ENCODE data around the gene DGKH.

Gene DGKH

DNA sequence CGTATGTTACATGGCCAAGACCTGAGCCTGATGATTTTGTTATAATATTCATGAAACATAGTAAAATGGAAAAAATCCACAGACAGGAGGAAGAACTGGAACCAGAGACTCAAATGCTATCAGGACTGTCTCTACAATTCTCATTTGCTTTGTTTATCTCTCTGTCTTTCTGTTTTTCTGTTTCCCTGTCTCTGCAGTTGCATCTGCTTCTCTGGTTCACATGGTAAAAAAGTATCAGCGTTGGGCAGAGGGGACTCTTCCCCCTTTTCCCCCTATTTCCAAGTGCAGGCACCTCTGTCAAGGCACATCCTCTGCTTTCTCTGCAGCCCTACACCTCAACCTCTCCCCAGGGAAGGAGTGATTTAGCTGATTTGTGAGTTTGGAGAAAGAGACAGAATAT lies 46.4 kb upstream of the DGKH start:
- Histone ChIP-seq H3K9me3 (replicated peaks; ENCODE audit: insufficient read depth, low read length) (no peaks in the 10 kb centered on the region), H3K27ac (ENCODE audit: low read length) (no peak overlapping the region), H3K9me2 (replicated peaks; ENCODE audit: insufficient read depth, low read length) (no peaks in the 10 kb centered on the region), H3K4me1 (ENCODE audit: low read length) (no peaks in the 10 kb centered on the region), H3K36me3 (replicated peaks; ENCODE audit: insufficient read depth, low read length) (no peaks in the 10 kb centered on the region), H3F3A (ENCODE audit: insufficient read depth, low read length) (no peaks in the 10 kb centered on the region), H3K79me2 (ENCODE audit: low read length) (no peaks in the 10 kb centered on the region), H3K27me3 (replicated peaks; ENCODE audit: insufficient read depth, low read length) (no peaks in the 10 kb centered on the region), H3K4me3 (ENCODE audit: low read length) (no peak overlapping the region), H2AFZ (ENCODE audit: low read length) (no peak overlapping the region), H4K20me1 (ENCODE audit: insufficient read depth, low read length) (no peaks in the 10 kb centered on the region), H3K9ac (ENCODE audit: low read length) (no peak overlapping the region), H3K4me2 (ENCODE audit: low read depth, low read length) (no peak overlapping the region)
- TF ChIP-seq, protein P1, sequence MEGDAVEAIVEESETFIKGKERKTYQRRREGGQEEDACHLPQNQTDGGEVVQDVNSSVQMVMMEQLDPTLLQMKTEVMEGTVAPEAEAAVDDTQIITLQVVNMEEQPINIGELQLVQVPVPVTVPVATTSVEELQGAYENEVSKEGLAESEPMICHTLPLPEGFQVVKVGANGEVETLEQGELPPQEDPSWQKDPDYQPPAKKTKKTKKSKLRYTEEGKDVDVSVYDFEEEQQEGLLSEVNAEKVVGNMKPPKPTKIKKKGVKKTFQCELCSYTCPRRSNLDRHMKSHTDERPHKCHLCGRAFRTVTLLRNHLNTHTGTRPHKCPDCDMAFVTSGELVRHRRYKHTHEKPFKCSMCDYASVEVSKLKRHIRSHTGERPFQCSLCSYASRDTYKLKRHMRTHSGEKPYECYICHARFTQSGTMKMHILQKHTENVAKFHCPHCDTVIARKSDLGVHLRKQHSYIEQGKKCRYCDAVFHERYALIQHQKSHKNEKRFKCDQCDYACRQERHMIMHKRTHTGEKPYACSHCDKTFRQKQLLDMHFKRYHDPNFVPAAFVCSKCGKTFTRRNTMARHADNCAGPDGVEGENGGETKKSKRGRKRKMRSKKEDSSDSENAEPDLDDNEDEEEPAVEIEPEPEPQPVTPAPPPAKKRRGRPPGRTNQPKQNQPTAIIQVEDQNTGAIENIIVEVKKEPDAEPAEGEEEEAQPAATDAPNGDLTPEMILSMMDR (IDR thresholded peaks at IDR 0.05; ENCODE audit: low read length): no peak
- no peak for TF ChIP-seq EZH2phosphoT487 (IDR thresholded peaks at IDR 0.05; ENCODE audit: low read length)
- no peak for TF ChIP-seq EZH2 (optimal IDR thresholded peaks at IDR 0.05; ENCODE audit: low read depth, low read length)
- no peak for DNase-seq

DNA sequence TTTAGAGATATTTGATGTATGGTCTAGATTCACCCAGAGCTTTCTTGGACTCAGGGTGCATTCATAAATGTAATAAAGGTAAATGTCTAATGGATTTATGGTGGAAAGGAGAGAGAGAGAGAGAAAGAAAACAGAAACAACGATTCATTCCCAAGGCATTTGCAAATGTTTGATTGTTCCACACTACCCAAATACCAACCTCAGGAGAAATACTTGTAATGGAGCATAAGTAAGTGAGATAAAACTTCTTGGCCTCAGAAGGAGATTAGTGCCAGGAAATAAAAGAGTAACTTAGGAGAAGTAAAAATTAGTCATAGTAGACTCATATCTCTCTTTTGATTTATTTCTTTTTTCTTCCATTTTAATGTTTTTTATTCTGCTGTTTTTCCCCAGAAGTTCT lies 40.6 kb upstream of the DGKH start:
- Histone ChIP-seq H3K9ac (ENCODE audit: low read length) (no peak overlapping the region), H3K27ac (ENCODE audit: low read length) (no peak overlapping the region), H3F3A (ENCODE audit: insufficient read depth, low read length) (no peaks in the 10 kb centered on the region), H3K9me3 (replicated peaks; ENCODE audit: insufficient read depth, low read length) (no peaks in the 10 kb centered on the region), H3K79me2 (ENCODE audit: low read length) (no peaks in the 10 kb centered on the region), H3K4me1 (ENCODE audit: low read length) (no peaks in the 10 kb centered on the region), H3K4me2 (ENCODE audit: low read depth, low read length) (no peak overlapping the region), H3K9me2 (replicated peaks; ENCODE audit: insufficient read depth, low read length) (no peaks in the 10 kb centered on the region), H3K36me3 (replicated peaks; ENCODE audit: insufficient read depth, low read length) (no peaks in the 10 kb centered on the region), H3K4me3 (ENCODE audit: low read length) (no peak overlapping the region), H3K27me3 (replicated peaks; ENCODE audit: insufficient read depth, low read length) (no peaks in the 10 kb centered on the region), H4K20me1 (ENCODE audit: insufficient read depth, low read length) (no peaks in the 10 kb centered on the region), H2AFZ (ENCODE audit: low read length) (no peak overlapping the region)
- TF ChIP-seq, protein P1 (IDR thresholded peaks at IDR 0.05; ENCODE audit: low read length): no peak
- TF ChIP-seq EZH2phosphoT487 (IDR thresholded peaks at IDR 0.05; ENCODE audit: low read length): no peak
- no peak for TF ChIP-seq EZH2 (optimal IDR thresholded peaks at IDR 0.05; ENCODE audit: low read depth, low read length)
- DNase-seq: no peak

DNA sequence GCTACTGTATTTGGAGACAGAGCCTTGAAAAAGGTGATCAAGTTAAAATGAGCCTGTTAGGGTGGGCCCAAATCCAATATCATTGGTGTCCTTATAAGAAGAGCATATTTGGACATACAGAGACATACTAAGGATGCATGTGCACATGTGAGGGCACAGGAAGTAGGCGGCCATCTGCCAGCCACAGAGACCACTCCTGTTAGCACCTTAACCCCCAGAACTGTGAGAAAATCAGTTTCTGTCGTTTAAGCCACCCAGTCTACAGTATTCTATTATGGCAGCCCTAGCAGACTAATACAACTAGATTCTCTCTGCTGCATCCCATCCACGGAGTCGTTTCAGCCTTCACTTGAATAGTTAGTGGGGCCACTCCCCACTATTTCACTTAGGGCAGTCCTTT lies 39.4 kb upstream of the DGKH start:
- Histone ChIP-seq H3K4me2 (ENCODE audit: low read depth, low read length) (no peak overlapping the region), H3K79me2 (ENCODE audit: low read length) (no peaks in the 10 kb centered on the region)

More for the DNA sequence above, 39.4 kb upstream of the DGKH start:
- Histone ChIP-seq H3K27ac (ENCODE audit: low read length) (no peak overlapping the region), H3K4me1 (ENCODE audit: low read length) (no peaks in the 10 kb centered on the region), H3K36me3 (replicated peaks; ENCODE audit: insufficient read depth, low read length) (no peaks in the 10 kb centered on the region), H3K4me3 (ENCODE audit: low read length) (no peak overlapping the region), H3F3A (ENCODE audit: insufficient read depth, low read length) (no peaks in the 10 kb centered on the region), H3K27me3 (replicated peaks; ENCODE audit: insufficient read depth, low read length) (no peaks in the 10 kb centered on the region), H3K9ac (ENCODE audit: low read length) (no peak overlapping the region), H3K9me3 (replicated peaks; ENCODE audit: insufficient read depth, low read length) (no peaks in the 10 kb centered on the region), H3K9me2 (replicated peaks; ENCODE audit: insufficient read depth, low read length) (no peaks in the 10 kb centered on the region), H2AFZ (ENCODE audit: low read length) (no peak overlapping the region), H4K20me1 (ENCODE audit: insufficient read depth, low read length) (no peaks in the 10 kb centered on the region)
- TF ChIP-seq, protein P1 (IDR thresholded peaks at IDR 0.05; ENCODE audit: low read length): no peak
- TF ChIP-seq EZH2 (optimal IDR thresholded peaks at IDR 0.05; ENCODE audit: low read depth, low read length): no peak
- no peak for TF ChIP-seq EZH2phosphoT487 (IDR thresholded peaks at IDR 0.05; ENCODE audit: low read length)
- no peak for DNase-seq
